HepG2 (cell line): ENCODE data around the gene GPRC5D. TPM values are rescaled to one million over a fixed set of nuclear protein-coding genes. Genes with fewer than 3 reads are reported as not detected.

Experiments used
- ATAC-seq: fragments of 200-7000 bp; cut with Tn5 transposase; 3 replicates; pipeline ENCODE4 v1.9.1; 2020; ENCODE audit warnings: mild to moderate bottlenecking, moderate library complexity
- BruUV-seq: library from RNA; stranded (reverse); fragments of 400-500 nt; replicated peaks from 2 replicates; lab custom pipeline; 2021; lab: Mats Ljungman, UMichigan
- CTCF ChIA-PET: fragments of 300-600 bp; formaldehyde crosslinking; extraction: SDS; loops from one replicate; lab custom pipeline; 2021; ENCODE audit warnings: low total read pairs, inconsistent platforms, low intra/inter-chr PET ratio; lab: Yijun Ruan, JAX
- POLR2A ChIA-PET: fragments of 350-600 bp; sonication (Branson Sonifier 250); formaldehyde crosslinking; loops from one replicate; lab custom pipeline; 2020; ENCODE audit warnings: antibody characterized with exemption, inconsistent platforms; lab: Yijun Ruan, JAX
- DNase-seq: peaks from one replicate; pipeline ENCODE4 v3.0.0-alpha.2; 2015; ENCODE audit warnings: low spot score
- FAIRE-seq: peaks from 3 replicates; lab custom pipeline; 2011; peaks lifted over from hg19 to GRCh38; lab: Jason Lieb, UNC
- H2AFZ ChIP-seq: one replicate; pipeline ENCODE4 v1.6.1; 2011; ENCODE audit warnings: low read length, inconsistent platforms
- H3K27ac ChIP-seq: fragments of 300-600 bp; 3 replicates; pipeline ENCODE4 v1.8.0; 2011; ENCODE audit warnings: mixed run types, mild to moderate bottlenecking, mixed read lengths, low read length, inconsistent platforms; ENCODE audit not compliant: insufficient read depth; ENCODE audit errors: extremely low read length
- H3K27me3 ChIP-seq, 2 experiments: fragments of 200-600 bp in 1 of 2; 2 replicates in 1 of 2; 3 replicates in 1 of 2; pipeline versions ENCODE4 v1.6.0 to v1.8.0; 2011; ENCODE audit warnings: low read length in 2 of 2, mild to moderate bottlenecking in 2 of 2, moderate library complexity in 2 of 2, inconsistent platforms in 1 of 2; ENCODE audit not compliant: insufficient read depth in 2 of 2, control insufficient read depth in 1 of 2
- H3K36me3 ChIP-seq, 2 experiments: fragments of 200-600 bp in 1 of 2; replicated peaks in 1 of 2; 2 replicates in 1 of 2; 3 replicates in 1 of 2; pipeline versions ENCODE4 v1.5.1 to v1.8.0; 2011; ENCODE audit warnings: low read length in 2 of 2, inconsistent platforms in 1 of 2; ENCODE audit not compliant: insufficient read depth in 2 of 2, control insufficient read depth in 1 of 2
- H3K4me1 ChIP-seq: 2 replicates; pipeline ENCODE4 v1.5.1; 2012; ENCODE audit warnings: low read length, inconsistent platforms; ENCODE audit not compliant: insufficient read depth
- H3K4me2 ChIP-seq: 2 replicates; pipeline ENCODE4 v1.6.0; 2011; ENCODE audit warnings: low read depth, low read length, inconsistent platforms
- H3K4me3 ChIP-seq, 3 experiments: fragments of 200-600 bp in 1 of 3; sonication (generic), shearing (Covaris generic) in 1 of 3; replicated peaks in 1 of 3; 2 replicates each; pipeline ENCODE4 v1.5.1; 2011 to 2016; ENCODE audit warnings: low read length in 3 of 3, inconsistent platforms in 2 of 3, low read depth in 2 of 3, mild to moderate bottlenecking in 2 of 3, control low read depth in 1 of 3, mixed read lengths in 1 of 3; ENCODE audit not compliant: insufficient read depth in 1 of 3
- H3K79me2 ChIP-seq: one replicate; pipeline ENCODE4 v1.6.1; 2011; ENCODE audit warnings: low read length, inconsistent platforms; ENCODE audit not compliant: insufficient read depth
- H3K9ac ChIP-seq: 2 replicates; pipeline ENCODE4 v1.6.0; 2011; ENCODE audit warnings: mild to moderate bottlenecking, low read depth, low read length, inconsistent platforms; ENCODE audit not compliant: insufficient read depth
- H3K9me3 ChIP-seq: 2 replicates; pipeline ENCODE4 v1.5.1; 2012; ENCODE audit warnings: mild to moderate bottlenecking, low read length
- H4K20me1 ChIP-seq: 2 replicates; pipeline ENCODE4 v1.6.0; 2011; ENCODE audit warnings: inconsistent platforms, mild to moderate bottlenecking, low read length, moderate library complexity; ENCODE audit not compliant: insufficient read depth
- STAG1 ChIP-seq: sonication (generic); formaldehyde crosslinking; IDR thresholded peaks from 2 replicates; pipeline ENCODE4 v1.4.0; 2020; ENCODE audit warnings: missing genetic modification reagents
- WGBS: methylation state at CpG from one replicate; pipeline ENCODE4 v1.1.6; 2017; ENCODE audit warnings: low lambda C conversion rate; 5-methylcytosine and 5-hydroxymethylcytosine counted together
- in situ Hi-C: cut with HindIII; loops from 2 replicates; pipeline ENCODE4 v1.10.0; 2017; ENCODE audit warnings: low pct_unique_long_range_greater_than_20kb; ENCODE audit not compliant: extremely low pct_ligation_motif_present
- intact Hi-C: fragments of 100-400 bp; cut with micrococcal nuclease; formaldehyde crosslinking; loops from one replicate; pipeline ENCODE4 v1.10.0; 2022; ENCODE audit not compliant: unreplicated experiment
- polyA plus RNA-seq, 8 experiments: library from polyadenylated mRNA; depleted of rRNA in 3 of 8; stranded (reverse) in 7 of 8; unstranded in 1 of 8; fragments of >200 nt; fragmentation: Illumina TruSeq in 4 of 8; extraction: Trizol in 4 of 8; gene quantifications; 2 replicates each; pipeline versions ENCODE4 v1.2.1 to v1.2.3, GENCODE V29; 2011 to 2016; ENCODE audit warnings: low read depth in 4 of 8, missing spikeins in 1 of 8, mixed read lengths in 1 of 8; ENCODE audit not compliant: insufficient read depth in 1 of 8
- total RNA-seq, 5 experiments: library from RNA; depleted of rRNA; stranded (reverse); fragments of >200 nt; fragmentation: Illumina TruSeq; extraction: Trizol; gene quantifications; 2 replicates each; pipeline ENCODE4 v1.2.3, GENCODE V29; 2016; ENCODE audit warnings: low read depth in 1 of 5
- TF ChIP-seq, protein P1 (sequence below): sonication (generic); formaldehyde crosslinking; IDR thresholded peaks from 2 replicates; pipeline ENCODE4 v1.4.0; 2020; ENCODE audit warnings: missing genetic modification reagents
- TF ChIP-seq, protein P2 (sequence below): sonication (generic); formaldehyde crosslinking; IDR thresholded peaks from 2 replicates; pipeline ENCODE4 v1.5.0; 2020; ENCODE audit warnings: mild to moderate bottlenecking, missing genetic modification reagents, moderate library complexity

Gene GPRC5D
- total and polyA plus RNA-seq, 2 of the 13 experiments (the other 11 are each of a cell fraction or from before 2014, with no cell fraction given) = not detected

DNA sequence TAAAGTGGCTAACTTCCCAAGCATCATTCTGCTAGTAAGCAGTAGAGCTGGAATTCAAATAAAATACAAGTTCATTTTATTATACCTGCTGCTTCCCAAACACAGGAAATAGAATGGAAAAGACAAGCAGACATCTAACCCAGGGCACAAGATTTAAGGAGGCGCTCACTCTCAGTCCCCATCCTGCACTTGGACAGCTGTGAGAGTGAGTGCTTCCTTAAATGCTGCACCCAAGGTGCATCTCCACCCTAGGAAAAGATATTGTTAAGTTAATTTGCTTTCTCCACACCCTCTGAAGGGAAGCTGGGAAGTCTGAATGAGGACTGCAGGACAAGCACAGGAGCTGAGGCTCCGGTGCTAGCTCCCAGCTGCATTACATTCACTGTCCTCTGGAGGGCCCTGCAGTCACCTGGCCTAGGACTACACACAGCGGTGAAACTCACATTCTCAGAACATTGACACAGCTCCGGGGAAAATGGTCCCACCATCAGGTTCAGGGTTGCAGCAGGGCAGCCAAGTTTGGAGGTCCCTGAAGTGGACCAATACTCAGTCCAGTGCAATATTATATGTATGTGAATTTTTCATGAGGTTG, 33.9 kb upstream of the GPRC5D start:
- CTCF ChIA-PET = interaction anchor here (1.1 kb wide), 1 partner anchor 226 kb away, joined by 4 read pairs; no protein-coding TSS in a partner anchor
- peak; percentile 57 for TF ChIP-seq STAG1 (CRISPR knock-in tag)
- TF ChIP-seq, protein P1, sequence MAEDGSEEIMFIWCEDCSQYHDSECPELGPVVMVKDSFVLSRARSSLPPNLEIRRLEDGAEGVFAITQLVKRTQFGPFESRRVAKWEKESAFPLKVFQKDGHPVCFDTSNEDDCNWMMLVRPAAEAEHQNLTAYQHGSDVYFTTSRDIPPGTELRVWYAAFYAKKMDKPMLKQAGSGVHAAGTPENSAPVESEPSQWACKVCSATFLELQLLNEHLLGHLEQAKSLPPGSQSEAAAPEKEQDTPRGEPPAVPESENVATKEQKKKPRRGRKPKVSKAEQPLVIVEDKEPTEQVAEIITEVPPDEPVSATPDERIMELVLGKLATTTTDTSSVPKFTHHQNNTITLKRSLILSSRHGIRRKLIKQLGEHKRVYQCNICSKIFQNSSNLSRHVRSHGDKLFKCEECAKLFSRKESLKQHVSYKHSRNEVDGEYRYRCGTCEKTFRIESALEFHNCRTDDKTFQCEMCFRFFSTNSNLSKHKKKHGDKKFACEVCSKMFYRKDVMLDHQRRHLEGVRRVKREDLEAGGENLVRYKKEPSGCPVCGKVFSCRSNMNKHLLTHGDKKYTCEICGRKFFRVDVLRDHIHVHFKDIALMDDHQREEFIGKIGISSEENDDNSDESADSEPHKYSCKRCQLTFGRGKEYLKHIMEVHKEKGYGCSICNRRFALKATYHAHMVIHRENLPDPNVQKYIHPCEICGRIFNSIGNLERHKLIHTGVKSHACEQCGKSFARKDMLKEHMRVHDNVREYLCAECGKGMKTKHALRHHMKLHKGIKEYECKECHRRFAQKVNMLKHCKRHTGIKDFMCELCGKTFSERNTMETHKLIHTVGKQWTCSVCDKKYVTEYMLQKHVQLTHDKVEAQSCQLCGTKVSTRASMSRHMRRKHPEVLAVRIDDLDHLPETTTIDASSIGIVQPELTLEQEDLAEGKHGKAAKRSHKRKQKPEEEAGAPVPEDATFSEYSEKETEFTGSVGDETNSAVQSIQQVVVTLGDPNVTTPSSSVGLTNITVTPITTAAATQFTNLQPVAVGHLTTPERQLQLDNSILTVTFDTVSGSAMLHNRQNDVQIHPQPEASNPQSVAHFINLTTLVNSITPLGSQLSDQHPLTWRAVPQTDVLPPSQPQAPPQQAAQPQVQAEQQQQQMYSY (CRISPR knock-in tag) = no peak
- TF ChIP-seq, protein P2, sequence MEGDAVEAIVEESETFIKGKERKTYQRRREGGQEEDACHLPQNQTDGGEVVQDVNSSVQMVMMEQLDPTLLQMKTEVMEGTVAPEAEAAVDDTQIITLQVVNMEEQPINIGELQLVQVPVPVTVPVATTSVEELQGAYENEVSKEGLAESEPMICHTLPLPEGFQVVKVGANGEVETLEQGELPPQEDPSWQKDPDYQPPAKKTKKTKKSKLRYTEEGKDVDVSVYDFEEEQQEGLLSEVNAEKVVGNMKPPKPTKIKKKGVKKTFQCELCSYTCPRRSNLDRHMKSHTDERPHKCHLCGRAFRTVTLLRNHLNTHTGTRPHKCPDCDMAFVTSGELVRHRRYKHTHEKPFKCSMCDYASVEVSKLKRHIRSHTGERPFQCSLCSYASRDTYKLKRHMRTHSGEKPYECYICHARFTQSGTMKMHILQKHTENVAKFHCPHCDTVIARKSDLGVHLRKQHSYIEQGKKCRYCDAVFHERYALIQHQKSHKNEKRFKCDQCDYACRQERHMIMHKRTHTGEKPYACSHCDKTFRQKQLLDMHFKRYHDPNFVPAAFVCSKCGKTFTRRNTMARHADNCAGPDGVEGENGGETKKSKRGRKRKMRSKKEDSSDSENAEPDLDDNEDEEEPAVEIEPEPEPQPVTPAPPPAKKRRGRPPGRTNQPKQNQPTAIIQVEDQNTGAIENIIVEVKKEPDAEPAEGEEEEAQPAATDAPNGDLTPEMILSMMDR (CRISPR knock-in tag) = peak; percentile 60
- DNase-seq (peak; percentile 11), ATAC-seq (peak; percentile 99), FAIRE-seq (peak; percentile 51)
- POLR2A ChIA-PET = no interaction called here
- no peaks in the 10 kb centered on the region for H3K4me1 ChIP-seq
- intact Hi-C loops = loop anchor here (2.0 kb wide), 1 partner anchor 227 kb away; no protein-coding TSS in a partner anchor
- no peak overlapping the region for H2AFZ ChIP-seq
- no TSS peak for BruUV-seq
- H3K27ac ChIP-seq = no peak overlapping the region
- no peaks in the 10 kb centered on the region for H3K27me3 ChIP-seq
- no peaks in the 10 kb centered on the region for H3K9me3 ChIP-seq
- no peaks in the 10 kb centered on the region for H4K20me1 ChIP-seq
- H3K4me2 ChIP-seq = no peak overlapping the region
- WGBS = 100% methylated on average over 2 of the region's 4 CpGs
- no peak overlapping the region for H3K9ac ChIP-seq
- H3K36me3 ChIP-seq = peaks cover 19 to 59% of the 10 kb centered on the region in 2 experiments
- in situ Hi-C loops = no loop called here
- H3K4me3 ChIP-seq = no peak overlapping the region
- no peaks in the 10 kb centered on the region for H3K79me2 ChIP-seq
